HG02623 (cell line): Measurements from ENCODE around the gene SLC24A3.

Experiments
- ATAC-seq: cut with Tn5 transposase; IDR thresholded peaks from one replicate; pipeline ENCODE4 v1.9.1; 2021; ENCODE audit warnings: moderate library complexity; ENCODE audit not compliant: unreplicated experiment

The SLC24A3 gene

DNA sequence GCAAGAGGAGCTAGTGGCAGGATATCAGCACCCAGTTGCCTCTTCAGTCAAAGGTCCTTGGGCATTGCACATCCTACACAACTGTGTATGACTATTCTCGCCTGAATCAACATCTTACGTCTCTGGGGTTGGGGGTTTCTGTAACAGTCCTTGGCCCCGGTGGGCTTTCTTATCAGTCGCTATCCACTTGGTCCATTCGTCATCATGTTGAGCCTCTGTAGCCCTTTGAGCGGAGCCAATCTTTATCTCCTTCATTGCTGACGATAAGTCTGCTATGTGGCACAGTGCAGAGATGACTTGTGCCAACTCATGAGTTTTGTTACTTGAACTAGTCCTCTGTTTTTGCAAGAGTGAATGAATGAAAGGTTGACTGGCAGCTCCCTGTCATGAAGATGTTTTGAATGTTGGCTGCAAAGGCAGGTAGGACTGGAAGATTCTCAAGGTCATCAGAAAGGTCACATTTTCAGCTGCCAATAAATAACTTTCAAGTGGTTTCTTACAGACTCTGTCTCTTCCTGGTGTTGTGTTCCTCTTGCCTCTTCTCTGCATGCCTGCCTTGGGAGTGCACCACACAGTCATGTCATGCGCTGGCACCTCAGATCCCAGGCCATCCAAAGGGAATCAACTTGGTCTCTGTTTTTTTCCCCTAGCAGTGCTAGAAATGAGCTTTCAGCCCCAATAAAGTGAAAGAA, 238.9 kb downstream of the SLC24A3 start:
- no peak for ATAC-seq

GRCh38 chr20:19451923-19452295, 239.5 kb downstream of the SLC24A3 start:
- no peak for ATAC-seq

DNA sequence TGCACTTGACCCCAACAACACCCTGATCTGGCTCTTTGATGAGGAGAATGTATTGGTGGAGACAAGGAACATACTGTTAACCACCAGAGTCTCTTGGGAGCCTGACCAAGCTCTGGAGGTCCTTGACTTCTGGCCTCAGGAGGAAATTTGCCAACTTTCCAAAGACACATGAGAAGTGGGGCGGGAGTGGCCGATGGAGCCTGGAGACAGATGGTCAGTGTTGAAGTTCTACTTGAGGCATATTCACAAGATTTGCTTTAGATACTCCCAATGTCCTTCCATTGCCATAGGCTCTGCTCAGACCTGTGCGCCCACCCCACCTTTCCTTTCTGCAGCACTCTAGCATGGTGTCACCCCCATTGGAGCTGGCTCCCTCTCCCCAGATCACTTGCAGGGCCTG, 241.0 kb downstream of the SLC24A3 start:
- no peak for ATAC-seq

GRCh38 chr20:19453862-19454261, 241.4 kb downstream of the SLC24A3 start:
- ATAC-seq, result no peak

DNA sequence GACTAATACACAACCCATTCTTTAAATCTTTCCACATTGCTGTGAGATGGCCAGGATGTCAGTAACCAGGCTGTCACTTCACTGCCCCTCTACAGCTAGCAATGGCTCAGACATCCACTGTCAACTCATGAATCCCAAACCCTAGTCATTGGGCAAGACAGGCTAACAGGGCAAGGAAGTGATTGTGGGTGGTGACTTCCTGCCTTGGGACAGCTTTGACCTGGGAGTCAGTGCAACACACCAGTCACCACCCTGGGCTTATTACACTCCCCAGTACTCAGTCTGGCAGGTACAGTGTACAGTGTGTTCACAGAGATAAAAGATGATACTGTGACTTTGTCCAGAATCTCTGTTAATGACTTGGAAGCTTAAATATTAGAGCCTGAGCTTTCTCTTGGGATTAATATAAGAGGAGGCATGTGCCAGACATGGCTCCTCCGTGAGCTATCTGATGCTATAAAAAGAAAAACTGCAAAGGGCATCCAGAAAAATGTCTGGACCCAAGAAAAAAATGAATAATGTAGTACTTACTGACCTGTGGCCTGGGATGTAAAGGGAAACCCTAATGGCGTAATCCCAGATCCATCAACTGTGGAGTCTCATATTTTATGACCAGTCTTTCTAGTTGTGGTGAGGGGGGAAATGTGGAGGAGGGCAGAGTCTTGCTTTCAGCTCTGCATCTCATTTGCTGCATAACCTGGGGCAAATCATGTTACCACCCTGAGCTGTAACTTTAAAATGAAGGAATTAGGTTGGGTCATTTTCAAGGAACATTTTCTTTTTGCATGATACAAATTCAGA, 244.4 kb downstream of the SLC24A3 start:
- no peak for ATAC-seq

GRCh38 chr20:19457611-19458010, 245.2 kb downstream of the SLC24A3 start:
- no peak for ATAC-seq

DNA sequence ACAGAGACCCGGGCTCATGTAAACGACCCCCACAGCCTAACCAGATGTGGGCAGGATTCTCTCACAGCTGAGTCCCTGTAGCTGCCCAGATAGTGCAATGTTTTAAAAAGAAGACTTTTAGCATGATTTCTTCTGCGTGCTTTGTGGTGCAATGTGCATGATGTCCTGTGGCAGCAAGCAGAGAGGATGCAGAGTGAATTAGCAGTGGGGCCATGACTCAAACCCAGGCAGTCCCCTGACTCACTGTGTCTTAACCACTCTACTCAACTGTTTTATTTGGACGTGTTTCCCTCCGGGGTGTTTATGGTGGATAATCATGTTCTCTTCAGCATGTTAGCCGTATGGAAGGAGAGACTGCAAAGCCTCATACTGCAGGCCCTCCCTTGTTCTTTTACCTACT, 247.9 kb downstream of the SLC24A3 start:
- ATAC-seq, result no peak

- ATAC-seq, result no peak
These were observed 250.0 kb downstream of the SLC24A3 start for GRCh38 chr20:19462491-19462890.

GRCh38 chr20:19463597-19463996, 251.2 kb downstream of the SLC24A3 start:
- ATAC-seq, result no peak

- ATAC-seq, result no peak
These were observed 253.1 kb downstream of the SLC24A3 start for GRCh38 chr20:19465536-19465935.

GRCh38 chr20:19466206-19466928, 253.9 kb downstream of the SLC24A3 start:
- ATAC-seq, result no peak

- ATAC-seq, result no peak
These were observed 260.9 kb downstream of the SLC24A3 start for GRCh38 chr20:19473216-19473921.

DNA sequence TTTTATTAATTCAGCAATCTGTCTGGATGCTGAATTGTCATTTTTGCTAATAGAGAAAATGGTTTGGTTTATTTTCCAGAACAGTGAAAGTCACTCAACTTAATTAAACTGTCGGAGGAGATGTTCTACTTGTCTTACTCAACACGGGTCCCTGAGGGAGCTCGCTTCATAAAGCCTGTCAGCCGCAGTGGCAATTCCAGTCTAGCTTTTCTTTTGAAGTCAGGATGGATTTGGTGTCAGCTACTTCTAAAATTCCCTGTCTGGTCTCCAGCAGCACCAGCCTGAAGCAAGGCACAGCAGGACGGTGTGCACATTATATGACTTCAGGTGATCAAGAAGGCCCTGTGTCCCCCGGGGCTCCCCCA, 261.5 kb downstream of the SLC24A3 start:
- ATAC-seq, result no peak

- ATAC-seq, result no peak
These were observed 266.0 kb downstream of the SLC24A3 start for GRCh38 chr20:19478320-19478895.

DNA sequence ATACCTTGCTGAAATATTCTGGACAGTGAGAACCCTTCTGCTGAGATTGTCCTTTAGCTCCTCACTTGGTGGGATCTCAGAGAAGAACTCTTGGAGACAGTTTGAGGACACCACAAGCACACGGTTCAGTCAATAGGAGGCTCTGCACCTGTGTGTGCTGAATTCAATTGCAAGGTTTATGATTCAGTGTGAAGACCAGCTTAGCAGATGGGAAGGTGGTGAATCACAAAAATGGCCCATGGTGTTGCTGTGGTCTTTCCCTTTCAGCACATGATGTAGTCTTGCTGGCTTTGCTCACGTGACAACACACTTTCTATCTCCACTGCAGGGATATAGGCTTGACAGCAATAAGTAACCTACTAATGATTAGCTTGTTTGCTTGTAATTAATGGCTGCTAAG, 270.3 kb downstream of the SLC24A3 start:
- no peak for ATAC-seq

GRCh38 chr20:19483309-19483708, 270.9 kb downstream of the SLC24A3 start:
- no peak for ATAC-seq

- no peak for ATAC-seq
These were observed 274.0 kb downstream of the SLC24A3 start for GRCh38 chr20:19486446-19486845.

DNA sequence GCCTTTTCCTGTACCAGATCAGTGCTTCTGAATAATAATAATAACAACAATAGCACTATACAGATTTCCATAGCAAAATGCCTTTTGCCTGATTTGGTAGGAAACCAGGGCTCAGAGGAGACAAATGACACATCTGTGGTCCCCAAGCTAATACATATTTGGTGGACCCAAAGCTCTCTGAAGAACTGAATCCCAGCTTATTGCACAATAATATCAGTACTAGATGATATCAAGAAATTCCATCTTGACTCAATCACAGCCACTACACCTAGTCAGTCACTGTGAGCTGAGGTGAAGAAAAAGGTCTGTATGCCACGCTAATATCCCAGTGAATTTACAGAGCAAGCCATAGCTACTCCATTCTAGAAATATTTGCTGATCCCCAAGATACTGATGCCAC, 275.0 kb downstream of the SLC24A3 start:
- ATAC-seq, result no peak

DNA sequence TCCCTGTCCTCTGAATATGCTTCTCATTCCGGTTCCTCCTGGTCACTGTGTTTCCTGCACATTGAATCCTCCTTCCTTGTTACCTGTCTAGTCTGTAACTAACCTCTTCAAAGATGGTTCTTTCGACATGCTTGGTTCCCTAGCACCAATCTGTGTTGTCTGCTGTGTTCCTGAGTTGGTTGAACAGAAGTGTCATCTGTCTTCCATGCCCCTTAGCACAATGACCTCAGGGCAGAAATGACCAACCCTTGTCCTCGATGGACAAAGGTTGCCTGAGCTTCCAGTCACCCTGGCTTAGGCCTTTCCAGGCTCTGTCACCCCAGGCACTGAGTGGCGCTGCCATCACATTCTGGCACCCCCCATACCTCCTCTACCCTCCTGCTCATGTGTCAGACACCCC, 278.8 kb downstream of the SLC24A3 start:
- no peak for ATAC-seq

DNA sequence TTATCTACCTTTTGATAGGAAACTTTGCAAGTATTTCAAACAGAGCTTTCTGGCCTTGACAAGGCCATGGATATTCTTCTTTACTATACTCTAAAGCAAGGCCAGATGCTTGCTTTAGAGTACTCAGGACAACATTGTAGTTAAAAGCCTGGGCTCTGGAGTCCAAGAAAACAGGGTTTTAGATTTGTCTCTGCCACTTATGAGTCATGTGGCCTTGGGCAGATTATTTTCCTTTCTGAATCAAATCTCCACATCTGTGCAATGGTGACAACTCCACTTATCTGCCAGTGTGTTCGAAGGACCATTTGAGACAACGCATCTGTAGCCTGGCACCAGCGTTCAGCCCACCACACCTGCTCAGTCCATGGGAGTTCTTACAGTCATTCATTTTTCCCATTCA, 279.7 kb downstream of the SLC24A3 start:
- ATAC-seq, result no peak
